VCaP (cell line): ENCODE data around the gene UBAP2.
A peak's percentile ranks its signal among the peaks of the same experiment; 100 is the strongest.

Experiments
- H3K27ac ChIP-seq: fragments of 450-650 bp; 2 replicates; pipeline ENCODE4 v1.5.1; 2017
- CTCF ChIP-seq: fragments of 450-650 bp; conservative IDR thresholded peaks from 2 replicates; pipeline ENCODE4 v1.5.1; 2017; ENCODE audit warnings: mild to moderate bottlenecking, moderate library complexity

Gene UBAP2

GRCh38 chr9:33878691-33879366 is 169.9 kb downstream of the UBAP2 start:
- peak overlapping the region; percentile 92 for H3K27ac ChIP-seq
- TF ChIP-seq CTCF = no peak

- peak overlapping the region; percentile 92 for H3K27ac ChIP-seq
- TF ChIP-seq CTCF = no peak
These were observed 170.8 kb downstream of the UBAP2 start for GRCh38 chr9:33877727-33878489.
